Immature natural killer cell (primary cell): ENCODE measurements around the gene PIK3R3. TPM values are rescaled to one million over a fixed set of nuclear protein-coding genes. Genes with fewer than 3 reads are reported as not detected.

Experiments used
- DNase-seq, 3 donors: peaks; one replicate each; pipeline ENCODE4 v3.0.0; 2022; ENCODE audit warnings: mixed read lengths in 1 of 3
- H3K27ac Mint-ChIP-seq, 6 donors: one replicate each; pipeline ENCODE4 v1.8.0; 2020; ENCODE audit warnings: mixed read lengths in 6 of 6, mild to moderate bottlenecking in 5 of 6, inconsistent platforms in 4 of 6, moderate library complexity in 3 of 6
- H3K27me3 Mint-ChIP-seq, 3 donors: one replicate each; pipeline ENCODE4 v1.8.0; 2020 to 2021; ENCODE audit warnings: low read depth in 3 of 3, mild to moderate bottlenecking in 3 of 3, mixed read lengths in 3 of 3, moderate library complexity in 3 of 3, inconsistent platforms in 1 of 3
- H3K36me3 Mint-ChIP-seq, 3 donors: one replicate each; pipeline ENCODE4 v1.8.0; 2020; ENCODE audit warnings: mixed read lengths in 3 of 3, inconsistent platforms in 2 of 3, mild to moderate bottlenecking in 2 of 3
- H3K4me1 Mint-ChIP-seq, 2 donors: one replicate each; pipeline ENCODE4 v1.8.0; 2020; ENCODE audit warnings: inconsistent platforms in 2 of 2, mild to moderate bottlenecking in 2 of 2, mixed read lengths in 2 of 2, moderate library complexity in 1 of 2
- H3K4me3 Mint-ChIP-seq, 5 donors: one replicate each; pipeline ENCODE4 v1.8.0; 2020; ENCODE audit warnings: mild to moderate bottlenecking in 5 of 5, mixed read lengths in 5 of 5, inconsistent platforms in 3 of 5, moderate library complexity in 3 of 5
- H3K9me3 Mint-ChIP-seq, 6 donors: one replicate each; pipeline ENCODE4 v1.8.0; 2020; ENCODE audit warnings: mild to moderate bottlenecking in 6 of 6, mixed read lengths in 6 of 6, inconsistent platforms in 4 of 6, moderate library complexity in 3 of 6
- polyA plus RNA-seq, 3 donors: library from polyadenylated mRNA; unstranded; fragments of 300-500 nt; fragmentation: Illumina TruSeq; gene quantifications; one replicate each; pipeline ENCODE4 v1.2.3, GENCODE V29; 2021

Gene PIK3R3
- polyA plus RNA-seq, 3 donors from 2014 or later = 1.6 to 7.7 (median 3.7) TPM

DNA sequence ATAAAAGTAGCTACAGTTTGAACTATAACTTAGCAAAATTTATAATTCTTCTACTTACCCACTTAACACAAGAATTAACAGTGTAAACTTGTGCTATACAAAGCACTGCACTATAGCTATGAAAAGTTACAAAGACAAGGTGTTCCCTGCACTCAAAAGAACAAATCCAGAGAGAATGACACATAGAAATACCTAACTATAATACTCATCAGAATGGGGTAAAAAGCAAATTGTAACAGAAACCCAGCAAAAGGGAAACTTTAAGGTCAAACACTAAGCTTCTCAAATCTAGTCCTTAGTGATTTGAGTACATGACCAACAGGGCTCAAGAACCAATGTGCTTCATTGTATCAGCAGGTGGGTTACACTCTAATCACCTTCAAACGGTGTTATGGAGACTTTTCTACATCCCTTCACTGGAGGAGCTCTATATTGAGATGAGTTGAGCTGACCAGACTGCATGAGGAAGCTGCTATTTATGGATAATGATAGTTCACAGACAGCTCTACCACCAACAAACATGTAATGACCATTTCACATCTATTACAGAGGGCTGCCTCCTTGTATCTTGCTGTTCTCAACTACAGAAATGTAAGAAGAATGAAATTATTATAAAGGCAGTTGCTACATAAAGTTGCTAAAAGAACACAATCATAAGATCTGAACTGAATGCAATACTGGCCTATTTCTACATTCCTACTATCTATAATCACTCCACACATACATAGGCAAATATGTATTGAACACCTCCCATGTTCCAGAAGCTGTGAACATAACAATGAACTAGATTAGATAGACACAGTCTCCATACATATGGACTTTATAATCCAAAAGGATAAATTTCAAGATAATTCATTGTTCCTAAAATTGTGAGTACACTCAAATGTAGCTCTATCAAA, 47.6 kb downstream of the PIK3R3 start:
- Mint-ChIP-seq H3K27me3 (peaks cover 0 to 2% (median 2%) of the 10 kb centered on the region in 3 donors), H3K9me3 (no peaks in the 10 kb centered on the region), H3K4me1 (no peaks in the 10 kb centered on the region), H3K27ac (no peak overlapping the region), H3K4me3 (no peak overlapping the region), H3K36me3 (peaks cover 0 to 8% (median 0%) of the 10 kb centered on the region in 3 donors)
- no peak for DNase-seq

DNA sequence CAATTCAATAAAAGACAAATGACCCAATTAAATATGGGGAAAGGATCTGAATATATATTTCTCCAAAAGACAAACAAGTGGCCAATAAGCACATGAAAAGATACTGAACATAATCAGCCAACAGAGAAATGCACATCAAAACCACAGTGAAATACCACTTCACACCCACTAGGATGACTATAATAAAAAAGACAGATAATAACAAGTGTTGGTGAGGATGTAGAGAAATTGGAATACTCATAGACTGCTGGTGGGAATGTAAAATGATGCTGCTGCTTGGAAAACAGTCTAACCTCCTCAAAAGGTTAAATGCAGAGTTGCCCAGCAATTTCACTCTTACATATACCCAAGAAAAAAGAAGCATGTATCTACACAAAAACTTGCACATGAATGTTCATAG, 48.9 kb downstream of the PIK3R3 start:
- H3K4me3 Mint-ChIP-seq = no peak overlapping the region
- peaks cover 0 to 2% (median 2%) of the 10 kb centered on the region in 3 donors for H3K27me3 Mint-ChIP-seq
- no peak overlapping the region for H3K27ac Mint-ChIP-seq
- H3K4me1 Mint-ChIP-seq = no peaks in the 10 kb centered on the region
- H3K9me3 Mint-ChIP-seq = no peaks in the 10 kb centered on the region
- DNase-seq = no peak
- peaks cover 0 to 8% (median 0%) of the 10 kb centered on the region in 3 donors for H3K36me3 Mint-ChIP-seq

DNA sequence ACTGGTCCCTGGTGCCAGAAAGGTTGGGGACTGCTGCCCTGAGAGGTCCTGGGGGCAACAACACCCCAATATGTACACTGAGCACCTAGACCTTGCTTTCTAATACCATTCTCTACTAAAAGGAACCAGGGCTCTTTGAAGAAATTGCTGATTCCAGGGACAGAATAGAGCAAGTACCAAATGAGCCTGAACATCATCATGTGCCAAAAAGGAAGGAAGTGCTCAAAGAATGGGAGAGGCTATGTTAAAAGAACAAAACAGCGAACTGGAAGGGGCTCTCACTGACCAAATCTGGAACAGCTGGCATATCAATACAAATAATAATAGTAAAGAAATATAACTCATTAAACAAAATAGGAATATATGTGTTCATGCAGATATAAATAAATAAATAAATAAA, 50.8 kb downstream of the PIK3R3 start:
- no peak overlapping the region for H3K27ac Mint-ChIP-seq
- no peaks in the 10 kb centered on the region for H3K9me3 Mint-ChIP-seq
- no peak for DNase-seq
- peaks cover 0 to 2% (median 0%) of the 10 kb centered on the region in 3 donors for H3K27me3 Mint-ChIP-seq
- H3K4me3 Mint-ChIP-seq = no peak overlapping the region
- peaks cover 0 to 5% (median 0%) of the 10 kb centered on the region in 3 donors for H3K36me3 Mint-ChIP-seq
- no peaks in the 10 kb centered on the region for H3K4me1 Mint-ChIP-seq

DNA sequence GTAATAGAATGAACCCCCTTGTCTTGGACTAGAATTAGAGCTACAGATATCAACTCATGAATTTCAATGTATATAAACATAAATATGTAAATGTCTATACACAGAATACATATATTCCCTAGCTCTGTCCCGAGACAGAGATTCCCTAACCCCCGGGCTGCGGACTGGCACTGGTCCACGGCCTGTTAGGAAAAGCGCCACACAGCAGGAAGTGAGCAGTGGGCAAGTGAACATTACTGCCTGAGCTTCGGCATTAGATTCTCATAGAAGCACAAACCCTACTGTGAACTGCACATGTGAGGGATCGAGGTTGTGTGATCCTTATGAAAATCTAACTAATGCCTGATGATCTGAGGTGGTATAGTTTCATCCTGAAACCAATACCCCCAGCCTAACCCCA, 51.2 kb downstream of the PIK3R3 start:
- Mint-ChIP-seq H3K4me3 (no peak overlapping the region), H3K27ac (no peak overlapping the region), H3K27me3 (peaks cover 0 to 2% (median 0%) of the 10 kb centered on the region in 3 donors), H3K36me3 (peaks cover 0 to 5% (median 0%) of the 10 kb centered on the region in 3 donors), H3K9me3 (no peaks in the 10 kb centered on the region), H3K4me1 (no peaks in the 10 kb centered on the region)
- no peak for DNase-seq

DNA sequence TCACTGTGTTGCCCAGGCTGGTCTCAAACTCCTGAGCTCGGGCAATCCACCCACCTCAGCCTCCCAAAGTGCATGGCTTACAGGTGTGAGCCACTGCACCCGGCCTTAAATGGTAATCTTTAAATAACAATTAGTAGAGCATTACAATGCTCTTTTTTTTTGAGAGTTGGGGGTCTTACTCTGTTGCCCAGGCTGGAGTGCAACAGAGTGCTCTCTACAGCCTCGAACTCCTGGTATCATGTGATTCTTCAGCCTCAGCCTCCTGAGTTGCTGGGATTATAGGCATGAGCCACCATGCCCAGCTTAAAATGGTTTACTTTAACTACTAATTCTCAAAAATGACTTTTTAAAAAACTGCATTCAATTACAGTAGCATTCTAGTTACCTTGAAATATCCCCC, 52.2 kb downstream of the PIK3R3 start:
- Mint-ChIP-seq H3K36me3 (peaks cover 0 to 5% (median 0%) of the 10 kb centered on the region in 3 donors), H3K27ac (no peak overlapping the region), H3K27me3 (peaks cover 0 to 2% (median 0%) of the 10 kb centered on the region in 3 donors), H3K4me3 (no peak overlapping the region), H3K4me1 (no peaks in the 10 kb centered on the region), H3K9me3 (no peaks in the 10 kb centered on the region)
- DNase-seq = no peak

DNA sequence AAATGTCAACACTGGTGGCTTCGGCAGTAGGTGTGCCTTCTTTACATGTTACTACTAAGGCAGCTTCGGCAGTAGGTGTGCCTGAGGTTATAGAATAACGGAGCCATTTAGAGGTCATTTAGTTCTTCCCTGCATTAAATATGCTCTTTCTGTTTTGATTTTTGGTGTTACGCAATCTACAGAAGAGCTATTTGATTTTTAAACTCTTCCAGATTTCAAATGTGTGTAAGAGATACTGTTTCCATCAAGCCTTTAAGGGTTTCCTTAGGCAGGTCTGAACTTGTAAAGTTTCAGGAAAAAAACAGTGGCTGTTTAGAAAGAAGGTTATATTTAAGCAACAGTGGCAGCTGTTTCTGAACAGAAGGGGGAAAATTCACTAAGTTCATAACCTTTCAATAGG, 54.8 kb downstream of the PIK3R3 start:
- Mint-ChIP-seq H3K4me3 (no peak overlapping the region), H3K4me1 (no peaks in the 10 kb centered on the region), H3K27me3 (no peaks in the 10 kb centered on the region), H3K36me3 (no peaks in the 10 kb centered on the region), H3K9me3 (no peaks in the 10 kb centered on the region), H3K27ac (no peak overlapping the region)
- DNase-seq = no peak

DNA sequence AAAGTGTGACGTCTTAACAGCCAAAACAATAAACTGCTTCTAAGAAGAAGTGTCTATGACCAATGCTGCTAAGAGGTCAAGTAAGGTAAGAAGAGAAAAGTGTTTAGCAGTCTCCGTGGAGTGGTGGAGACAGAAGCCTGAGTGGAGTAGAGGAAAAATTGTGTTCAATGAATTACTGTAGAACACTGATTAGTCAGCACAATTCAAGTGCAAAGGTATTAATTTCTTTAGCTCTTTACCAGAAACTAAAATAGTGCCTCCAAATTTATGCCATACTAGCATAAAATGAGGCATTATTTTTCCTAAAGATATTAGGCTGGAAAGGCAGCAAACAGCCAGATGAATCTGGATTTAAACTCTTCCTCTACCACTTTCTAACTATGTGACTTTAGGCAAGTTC, 56.1 kb downstream of the PIK3R3 start:
- no peaks in the 10 kb centered on the region for H3K9me3 Mint-ChIP-seq

DNA sequence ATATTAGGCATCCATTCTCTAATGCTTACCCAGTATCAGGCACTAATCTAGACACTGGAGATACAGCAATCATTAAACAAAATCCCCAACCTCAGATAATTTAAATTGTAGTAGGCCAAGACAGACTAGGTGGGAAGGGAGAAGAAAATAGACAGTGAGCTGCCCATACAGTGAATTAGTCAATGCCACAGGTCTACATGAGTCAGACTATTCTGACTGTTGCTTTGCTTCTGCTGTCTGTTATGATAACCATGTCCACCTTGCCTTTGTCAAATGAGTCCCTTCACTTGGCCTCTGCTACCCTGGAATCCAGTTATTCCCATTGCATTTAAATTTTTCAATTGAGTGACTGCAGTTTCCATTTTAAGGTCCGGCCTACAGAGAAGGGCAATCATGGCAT, 59.5 kb downstream of the PIK3R3 start:
- Mint-ChIP-seq H3K27me3 (no peaks in the 10 kb centered on the region), H3K4me3 (no peak overlapping the region), H3K9me3 (no peaks in the 10 kb centered on the region), H3K27ac (no peak overlapping the region), H3K36me3 (no peaks in the 10 kb centered on the region), H3K4me1 (no peaks in the 10 kb centered on the region)
- DNase-seq = no peak

More for the DNA sequence above, 56.1 kb downstream of the PIK3R3 start:
- Mint-ChIP-seq H3K4me1 (no peaks in the 10 kb centered on the region), H3K36me3 (no peaks in the 10 kb centered on the region), H3K27ac (peak overlapping the region in 1 of 6 donors; percentile 10), H3K27me3 (no peaks in the 10 kb centered on the region), H3K4me3 (no peak overlapping the region)
- no peak for DNase-seq

DNA sequence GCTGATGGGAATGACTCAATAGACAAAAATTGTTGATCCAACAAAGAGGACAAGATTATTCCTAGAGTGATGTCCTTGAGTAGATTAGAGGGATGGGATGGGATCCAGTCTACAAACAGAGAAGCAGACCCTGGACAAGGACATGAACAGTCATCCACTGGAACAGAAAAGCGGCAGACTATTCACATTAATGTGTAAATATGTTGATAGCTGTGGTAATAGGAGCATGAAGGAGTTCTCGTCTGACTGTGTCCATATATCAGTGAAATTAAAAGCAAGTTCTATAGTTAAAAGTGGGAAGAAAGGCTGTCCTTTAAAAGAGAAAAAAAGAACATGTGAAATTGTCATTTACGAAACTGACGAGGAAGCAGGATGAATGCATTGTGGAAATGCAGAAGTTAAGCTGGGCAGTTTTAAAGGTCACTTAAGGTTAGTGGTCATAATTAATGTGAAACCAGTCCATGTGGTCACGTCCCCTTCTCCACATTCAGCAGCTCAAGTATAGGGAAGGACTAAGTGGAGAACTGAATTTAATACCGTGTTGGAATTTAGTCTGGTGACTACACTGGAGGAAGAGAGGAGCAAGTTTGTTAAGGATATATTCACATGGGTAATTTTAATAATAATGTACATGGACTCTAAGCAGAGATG, 62.1 kb downstream of the PIK3R3 start:
- H3K27ac Mint-ChIP-seq = no peak overlapping the region
- no peak overlapping the region for H3K4me3 Mint-ChIP-seq
- DNase-seq = no peak
- no peaks in the 10 kb centered on the region for H3K36me3 Mint-ChIP-seq
- no peaks in the 10 kb centered on the region for H3K9me3 Mint-ChIP-seq
- H3K27me3 Mint-ChIP-seq = no peaks in the 10 kb centered on the region
- peaks cover 5% of the 10 kb centered on the region in 2 donors for H3K4me1 Mint-ChIP-seq

DNA sequence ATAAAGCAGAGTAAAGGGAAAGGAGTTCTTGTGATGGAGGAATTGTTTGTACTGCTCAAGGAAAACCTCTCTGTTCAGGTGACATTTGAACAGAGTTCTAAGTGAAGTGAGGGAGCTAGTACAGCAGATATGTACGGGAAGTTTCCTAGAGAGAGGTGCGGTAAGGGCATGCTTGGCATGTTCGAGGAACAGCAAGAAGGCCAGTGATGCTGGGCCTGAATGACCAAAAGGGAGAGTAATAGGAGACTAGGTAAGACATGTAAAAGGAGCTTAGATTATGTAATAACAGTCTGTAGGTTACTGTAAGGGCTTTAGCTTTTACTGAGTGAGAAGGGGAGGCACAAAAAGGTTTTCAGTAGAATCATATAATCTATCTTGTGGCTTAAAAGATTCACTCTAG, 63.9 kb downstream of the PIK3R3 start:
- H3K27me3 Mint-ChIP-seq = peaks cover 0 to 2% (median 0%) of the 10 kb centered on the region in 3 donors
- no peaks in the 10 kb centered on the region for H3K36me3 Mint-ChIP-seq
- no peak overlapping the region for H3K27ac Mint-ChIP-seq

DNA sequence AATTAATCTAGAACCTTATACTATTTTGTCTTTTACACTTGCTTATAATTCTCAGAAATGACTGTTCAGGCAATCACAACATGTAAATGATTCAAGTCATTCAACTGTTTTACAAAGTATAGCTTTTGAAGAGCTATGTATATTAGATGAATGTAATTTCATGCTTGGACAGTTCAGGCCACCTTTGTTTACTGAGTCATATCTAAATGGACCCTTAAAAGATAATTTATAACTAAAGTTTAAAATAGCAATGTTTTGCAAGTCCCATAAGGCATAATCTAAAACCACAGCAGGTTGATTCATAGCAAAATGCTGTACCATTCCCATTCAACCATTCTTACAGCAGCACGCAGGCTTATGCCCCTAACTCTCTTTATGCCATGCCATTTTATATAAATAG, 64.8 kb downstream of the PIK3R3 start:
- no peak for DNase-seq
- H3K9me3 Mint-ChIP-seq = no peaks in the 10 kb centered on the region
- H3K36me3 Mint-ChIP-seq = no peaks in the 10 kb centered on the region
- H3K27me3 Mint-ChIP-seq = peaks cover 0 to 2% (median 2%) of the 10 kb centered on the region in 3 donors
- H3K4me3 Mint-ChIP-seq = no peak overlapping the region
- H3K27ac Mint-ChIP-seq = no peak overlapping the region
- peaks cover 16 to 26% of the 10 kb centered on the region in 2 donors for H3K4me1 Mint-ChIP-seq

More for the DNA sequence above, 63.9 kb downstream of the PIK3R3 start:
- DNase-seq = no peak
- H3K4me3 Mint-ChIP-seq = no peak overlapping the region
- H3K4me1 Mint-ChIP-seq = peaks cover 12 to 17% of the 10 kb centered on the region in 2 donors
- H3K9me3 Mint-ChIP-seq = no peaks in the 10 kb centered on the region

DNA sequence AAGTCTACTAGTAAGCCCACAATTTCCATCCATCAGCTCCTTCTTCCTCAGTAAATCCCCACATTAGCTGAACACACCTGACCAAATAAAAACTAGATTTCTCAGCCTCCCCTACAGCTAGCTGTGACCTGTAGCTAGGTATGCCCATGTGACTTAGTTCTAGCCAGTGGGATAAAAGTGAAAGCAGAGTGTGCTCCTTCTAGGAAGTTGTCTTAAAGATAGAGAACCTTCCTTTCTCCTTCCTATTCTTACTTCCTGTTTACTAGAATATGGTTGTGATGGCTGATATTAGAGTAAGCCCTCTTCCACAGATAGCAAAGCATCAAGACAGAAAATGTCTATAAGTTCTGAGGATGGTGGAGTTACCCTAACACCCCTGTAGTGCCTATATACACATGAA, 67.0 kb downstream of the PIK3R3 start:
- peaks cover 0 to 4% (median 4%) of the 10 kb centered on the region in 3 donors for H3K27me3 Mint-ChIP-seq
- peaks cover 6 to 11% (median 9%) of the 10 kb centered on the region in 3 donors for H3K36me3 Mint-ChIP-seq
- peaks cover 22 to 33% of the 10 kb centered on the region in 2 donors for H3K4me1 Mint-ChIP-seq
- no peaks in the 10 kb centered on the region for H3K9me3 Mint-ChIP-seq
- DNase-seq = peak in 2 of 3 donors; percentile 17 to 26
- peak overlapping the region; percentile 41 to 82 (median 72) for H3K4me3 Mint-ChIP-seq
- peak overlapping the region; percentile 61 to 90 (median 87) for H3K27ac Mint-ChIP-seq

DNA sequence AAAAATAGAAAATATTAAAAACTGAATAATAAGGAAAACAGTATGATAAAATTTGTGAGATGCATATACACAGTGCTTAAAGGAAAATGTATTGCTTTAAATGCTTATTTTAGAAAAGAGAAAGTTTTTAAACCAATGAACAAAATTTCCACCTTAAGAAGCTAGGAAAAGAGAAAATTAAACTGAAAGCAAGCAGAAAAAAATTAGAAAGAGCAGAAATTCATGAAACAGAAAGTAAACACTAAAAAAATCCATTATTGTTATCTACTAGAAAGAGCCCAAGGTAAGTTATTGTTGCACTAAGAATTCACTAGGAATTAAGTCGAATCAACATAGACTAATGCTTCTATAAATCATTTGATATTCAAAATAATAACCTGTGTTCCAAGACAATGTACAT, 67.7 kb downstream of the PIK3R3 start:
- H3K27ac Mint-ChIP-seq = peak overlapping the region in 5 of 6 donors; percentile 61 to 90 (median 63)
- H3K4me3 Mint-ChIP-seq = peak overlapping the region; percentile 1 to 61 (median 45)
- no peaks in the 10 kb centered on the region for H3K9me3 Mint-ChIP-seq
- H3K36me3 Mint-ChIP-seq = peaks cover 6 to 11% (median 9%) of the 10 kb centered on the region in 3 donors
- DNase-seq = no peak
- H3K27me3 Mint-ChIP-seq = peaks cover 0 to 4% (median 4%) of the 10 kb centered on the region in 3 donors
- H3K4me1 Mint-ChIP-seq = peaks cover 22 to 33% of the 10 kb centered on the region in 2 donors
